CD14-positive monocyte (primary cell): ENCODE measurements around the gene TLR6. TPM values are rescaled to one million over a fixed set of nuclear protein-coding genes. Genes with fewer than 3 reads are reported as not detected.
A peak's percentile ranks its signal among the peaks of the same experiment; 100 is the strongest.

Experiments
- DNase-seq, 3 donors: peaks; one replicate each; pipeline ENCODE4 v3.0.0-alpha.2; 2011 to 2022
- H2AFZ ChIP-seq: 2 replicates; pipeline ENCODE4 v1.6.0; 2012; ENCODE audit warnings: mild to moderate bottlenecking, low read depth, low read length, inconsistent platforms; ENCODE audit not compliant: insufficient read depth, poor library complexity, severe bottlenecking
- H3K27ac ChIP-seq, 2 donors: 1 replicate in 1 of 2; 2 replicates in 1 of 2; pipeline ENCODE4 v1.5.1; 2012 to 2013; ENCODE audit warnings: low read length in 2 of 2, control low read depth in 1 of 2, inconsistent platforms in 1 of 2, low read depth in 1 of 2, mild to moderate bottlenecking in 1 of 2
- H3K27me3 ChIP-seq, 2 donors: one replicate each; pipeline versions ENCODE4 v1.6.0 to v1.6.1; 2011 to 2013; ENCODE audit warnings: low read length in 2 of 2; ENCODE audit not compliant: control insufficient read depth in 2 of 2, insufficient read depth in 2 of 2
- H3K36me3 ChIP-seq, 2 donors: replicated peaks in 1 of 2; 1 replicate in 1 of 2; 2 replicates in 1 of 2; pipeline versions ENCODE4 v1.5.1 to v1.6.1; 2012 to 2013; ENCODE audit warnings: low read length in 2 of 2, control low read depth in 1 of 2, inconsistent platforms in 1 of 2, mild to moderate bottlenecking in 1 of 2; ENCODE audit not compliant: insufficient read depth in 2 of 2, control insufficient read depth in 1 of 2
- H3K4me1 ChIP-seq, 2 donors: 1 replicate in 1 of 2; 2 replicates in 1 of 2; pipeline versions ENCODE4 v1.5.1 to v1.6.1; 2012 to 2013; ENCODE audit warnings: low read length in 2 of 2, control low read depth in 1 of 2, inconsistent platforms in 1 of 2, mild to moderate bottlenecking in 1 of 2, moderate library complexity in 1 of 2; ENCODE audit not compliant: insufficient read depth in 2 of 2, control insufficient read depth in 1 of 2
- H3K4me2 ChIP-seq: replicated peaks from 2 replicates; pipeline ENCODE3; 2012; ENCODE audit warnings: low read length, moderate library complexity, mild to moderate bottlenecking; ENCODE audit not compliant: poor library complexity, severe bottlenecking; ENCODE audit errors: extremely low read depth
- H3K4me3 ChIP-seq, 3 experiments: fragments of 200-600 bp in 1 of 3; sonication (generic) in 1 of 3; replicated peaks in 1 of 3; 1 replicate in 2 of 3; 2 replicates in 1 of 3; pipeline ENCODE4 v1.5.1; 2011 to 2013; ENCODE audit warnings: low read length in 3 of 3, mild to moderate bottlenecking in 3 of 3, control low read depth in 2 of 3, low read depth in 2 of 3, inconsistent platforms in 1 of 3, moderate library complexity in 1 of 3
- H3K79me2 ChIP-seq: 2 replicates; pipeline ENCODE4 v1.6.0; 2012; ENCODE audit warnings: mild to moderate bottlenecking, control low read depth, inconsistent platforms, low read length, moderate library complexity; ENCODE audit not compliant: insufficient read depth
- H3K9ac ChIP-seq: 2 replicates; pipeline ENCODE4 v1.6.0; 2017; ENCODE audit warnings: low read length, mild to moderate bottlenecking; ENCODE audit not compliant: insufficient read depth, poor library complexity, severe bottlenecking
- H3K9me3 ChIP-seq, 2 donors: replicated peaks in 1 of 2; 1 replicate in 1 of 2; 2 replicates in 1 of 2; pipeline versions ENCODE4 v1.5.1 to v1.6.1; 2012 to 2013; ENCODE audit warnings: low read length in 2 of 2, control low read depth in 1 of 2; ENCODE audit not compliant: control insufficient read depth in 1 of 2, insufficient read depth in 1 of 2
- H4K20me1 ChIP-seq: 2 replicates; pipeline ENCODE4 v1.6.0; 2012; ENCODE audit warnings: mild to moderate bottlenecking, low read length, control low read depth, moderate library complexity; ENCODE audit not compliant: insufficient read depth
- H3K27ac Mint-ChIP-seq, 7 donors: one replicate each; pipeline ENCODE4 v1.8.0; 2020; ENCODE audit warnings: mild to moderate bottlenecking in 7 of 7, mixed read lengths in 7 of 7, moderate library complexity in 6 of 7, inconsistent platforms in 2 of 7
- H3K27me3 Mint-ChIP-seq, 3 donors: one replicate each; pipeline ENCODE4 v1.8.0; 2021 to 2022; ENCODE audit warnings: low read depth in 3 of 3, mild to moderate bottlenecking in 3 of 3, mixed read lengths in 3 of 3, moderate library complexity in 3 of 3, inconsistent platforms in 1 of 3
- H3K36me3 Mint-ChIP-seq, 2 donors: one replicate each; pipeline ENCODE4 v1.8.0; 2020; ENCODE audit warnings: mixed read lengths in 2 of 2, inconsistent platforms in 1 of 2, mild to moderate bottlenecking in 1 of 2
- H3K4me1 Mint-ChIP-seq: one replicate; pipeline ENCODE4 v1.8.0; 2020; ENCODE audit warnings: mild to moderate bottlenecking, mixed read lengths
- H3K4me3 Mint-ChIP-seq, 2 donors: one replicate each; pipeline ENCODE4 v1.8.0; 2020; ENCODE audit warnings: mild to moderate bottlenecking in 2 of 2, mixed read lengths in 2 of 2, moderate library complexity in 1 of 2
- H3K9me3 Mint-ChIP-seq, 7 donors: one replicate each; pipeline ENCODE4 v1.8.0; 2020 to 2022; ENCODE audit warnings: mixed read lengths in 7 of 7, mild to moderate bottlenecking in 6 of 7, moderate library complexity in 6 of 7, inconsistent platforms in 2 of 7
- WGBS: methylation state at CpG from one replicate; pipeline ENCODE4 v1.1.5; 2013; ENCODE audit warnings: missing lambda C conversion rate; ENCODE audit not compliant: insufficient coverage; 5-methylcytosine and 5-hydroxymethylcytosine counted together
- intact Hi-C, 2 donors: fragments of 100-400 bp; cut with micrococcal nuclease; formaldehyde crosslinking; loops; one replicate each; pipeline versions ENCODE4 v1.15.0 to v1.15.1; 2023
- polyA plus RNA-seq, 3 donors: library from polyadenylated mRNA; depleted of rRNA in 1 of 3; unstranded in 2 of 3; stranded (reverse) in 1 of 3; fragments of 300-500 nt in 2 of 3; fragments of >200 nt in 1 of 3; fragmentation: Illumina TruSeq in 2 of 3; gene quantifications; 1 replicate in 2 of 3; 2 replicates in 1 of 3; pipeline ENCODE4 v1.2.3, GENCODE V29; 2012 to 2021
- TF ChIP-seq, protein P1 (sequence below): fragments of 200-600 bp; IDR thresholded peaks from one replicate; pipeline ENCODE4 v1.8.0; 2022; ENCODE audit warnings: antibody characterized with exemption, mild to moderate bottlenecking

TLR6 gene
- polyA plus RNA-seq, 3 donors: 7.7 to 12.7 (median 11.5) TPM

DNA sequence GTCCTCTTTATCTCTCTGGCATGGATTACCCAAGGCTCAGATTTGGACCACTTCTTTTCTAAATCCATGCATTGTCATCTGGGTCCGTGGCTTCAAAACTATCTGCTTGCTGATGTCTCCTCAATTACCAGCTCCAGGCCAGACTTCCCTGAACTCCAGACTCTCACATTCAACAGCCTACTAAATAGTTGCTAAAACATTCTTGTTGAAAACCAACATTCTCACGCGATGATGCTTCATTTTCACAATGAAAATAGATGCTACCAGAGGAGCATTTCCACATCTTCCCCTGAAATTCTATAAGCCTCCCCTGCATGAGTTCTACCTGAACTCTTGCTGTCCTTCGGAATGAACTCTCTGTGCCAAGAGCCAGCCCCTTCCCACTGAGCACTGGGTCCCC, 5.2 kb upstream of the TLR6 start:
- Histone ChIP-seq H3K4me3 (no peak overlapping the region), H3K4me2 (no peak overlapping the region), H3K36me3 (no peaks in the 10 kb centered on the region), H3K9me3 (no peaks in the 10 kb centered on the region), H3K27me3 (no peaks in the 10 kb centered on the region), H3K27ac (no peak overlapping the region), H4K20me1 (no peaks in the 10 kb centered on the region), H3K79me2 (no peaks in the 10 kb centered on the region), H3K9ac (no peak overlapping the region), H3K4me1 (peaks cover 38 to 52% of the 10 kb centered on the region in 2 donors), H2AFZ (peak overlapping the region; percentile 27)
- peak overlapping the region in 3 of 7 donors; percentile 12 to 73 (median 48) for H3K27ac Mint-ChIP-seq
- peaks cover 0 to 5% (median 0%) of the 10 kb centered on the region in 3 donors for H3K27me3 Mint-ChIP-seq
- 90% methylated on average over 4 of the region's 4 CpGs for WGBS
- TF ChIP-seq, protein P1, sequence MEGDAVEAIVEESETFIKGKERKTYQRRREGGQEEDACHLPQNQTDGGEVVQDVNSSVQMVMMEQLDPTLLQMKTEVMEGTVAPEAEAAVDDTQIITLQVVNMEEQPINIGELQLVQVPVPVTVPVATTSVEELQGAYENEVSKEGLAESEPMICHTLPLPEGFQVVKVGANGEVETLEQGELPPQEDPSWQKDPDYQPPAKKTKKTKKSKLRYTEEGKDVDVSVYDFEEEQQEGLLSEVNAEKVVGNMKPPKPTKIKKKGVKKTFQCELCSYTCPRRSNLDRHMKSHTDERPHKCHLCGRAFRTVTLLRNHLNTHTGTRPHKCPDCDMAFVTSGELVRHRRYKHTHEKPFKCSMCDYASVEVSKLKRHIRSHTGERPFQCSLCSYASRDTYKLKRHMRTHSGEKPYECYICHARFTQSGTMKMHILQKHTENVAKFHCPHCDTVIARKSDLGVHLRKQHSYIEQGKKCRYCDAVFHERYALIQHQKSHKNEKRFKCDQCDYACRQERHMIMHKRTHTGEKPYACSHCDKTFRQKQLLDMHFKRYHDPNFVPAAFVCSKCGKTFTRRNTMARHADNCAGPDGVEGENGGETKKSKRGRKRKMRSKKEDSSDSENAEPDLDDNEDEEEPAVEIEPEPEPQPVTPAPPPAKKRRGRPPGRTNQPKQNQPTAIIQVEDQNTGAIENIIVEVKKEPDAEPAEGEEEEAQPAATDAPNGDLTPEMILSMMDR: no peak
- H3K9me3 Mint-ChIP-seq: no peaks in the 10 kb centered on the region
- H3K4me3 Mint-ChIP-seq: no peak overlapping the region
- intact Hi-C loops: loop anchor here (2.0 to 10.0 kb wide), 3 partner anchors 101 to 787 kb away; no protein-coding TSS in a partner anchor
- no peaks in the 10 kb centered on the region for H3K36me3 Mint-ChIP-seq
- no peak for DNase-seq
- peaks cover 55% of the 10 kb centered on the region for H3K4me1 Mint-ChIP-seq

DNA sequence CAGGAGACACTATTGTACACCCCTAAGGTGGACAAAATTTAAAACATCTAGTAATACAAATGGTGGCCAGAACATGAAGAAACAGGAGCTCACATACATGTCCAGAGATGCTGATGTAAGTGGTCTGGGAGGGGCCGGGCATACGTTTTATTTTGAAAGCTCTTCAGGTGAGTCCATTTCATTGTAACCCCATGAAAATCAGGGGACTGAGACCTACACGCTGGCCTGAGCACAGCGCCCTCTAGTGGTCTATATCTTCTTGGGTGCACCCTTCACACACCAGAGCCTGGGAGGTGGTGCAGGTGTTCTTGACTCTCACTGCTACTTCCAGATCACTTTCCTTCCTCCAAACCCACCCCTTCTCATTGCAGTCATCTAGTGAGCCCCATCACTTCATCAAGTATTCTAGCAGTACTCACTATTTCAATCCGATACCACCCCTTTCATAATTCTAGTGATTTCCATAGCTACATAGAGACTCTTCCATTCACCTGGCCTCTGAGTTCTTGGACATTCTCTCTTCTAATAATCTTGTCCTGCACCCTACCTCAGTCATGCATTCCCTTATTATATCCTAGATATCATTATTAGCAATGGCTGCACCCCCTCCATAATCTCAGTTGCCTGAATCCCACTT, 4.3 kb upstream of the TLR6 start:
- Mint-ChIP-seq H3K4me1 (peaks cover 54% of the 10 kb centered on the region), H3K4me3 (no peak overlapping the region), H3K27me3 (peaks cover 0 to 5% (median 0%) of the 10 kb centered on the region in 3 donors), H3K9me3 (no peaks in the 10 kb centered on the region), H3K36me3 (no peaks in the 10 kb centered on the region), H3K27ac (peak overlapping the region in 6 of 7 donors; percentile 13 to 80 (median 42))
- no peak overlapping the region for H3K4me2 ChIP-seq
- H3K4me3 ChIP-seq: no peak overlapping the region
- H3K4me1 ChIP-seq: peaks cover 38 to 53% of the 10 kb centered on the region in 2 donors
- DNase-seq: peak; percentile 64 to 79 (median 73)
- intact Hi-C loops: loop anchor here (2.0 to 10.0 kb wide), 3 partner anchors 100 to 786 kb away; no protein-coding TSS in a partner anchor
- H4K20me1 ChIP-seq: no peaks in the 10 kb centered on the region
- 43% methylated on average over 4 of the region's 5 CpGs for WGBS
- no peak overlapping the region for H3K27ac ChIP-seq
- H3K27me3 ChIP-seq: no peaks in the 10 kb centered on the region
- no peak overlapping the region for H3K9ac ChIP-seq
- H3K79me2 ChIP-seq: peaks cover 3% of the 10 kb centered on the region
- H3K9me3 ChIP-seq: no peaks in the 10 kb centered on the region
- TF ChIP-seq, protein P1: peak; percentile 96
- no peak overlapping the region for H2AFZ ChIP-seq
- H3K36me3 ChIP-seq: no peaks in the 10 kb centered on the region
